ENCODE data around the gene RBBP5.
A peak's percentile ranks its signal among the peaks of the same experiment; 100 is the strongest.

Gene RBBP5

DNA sequence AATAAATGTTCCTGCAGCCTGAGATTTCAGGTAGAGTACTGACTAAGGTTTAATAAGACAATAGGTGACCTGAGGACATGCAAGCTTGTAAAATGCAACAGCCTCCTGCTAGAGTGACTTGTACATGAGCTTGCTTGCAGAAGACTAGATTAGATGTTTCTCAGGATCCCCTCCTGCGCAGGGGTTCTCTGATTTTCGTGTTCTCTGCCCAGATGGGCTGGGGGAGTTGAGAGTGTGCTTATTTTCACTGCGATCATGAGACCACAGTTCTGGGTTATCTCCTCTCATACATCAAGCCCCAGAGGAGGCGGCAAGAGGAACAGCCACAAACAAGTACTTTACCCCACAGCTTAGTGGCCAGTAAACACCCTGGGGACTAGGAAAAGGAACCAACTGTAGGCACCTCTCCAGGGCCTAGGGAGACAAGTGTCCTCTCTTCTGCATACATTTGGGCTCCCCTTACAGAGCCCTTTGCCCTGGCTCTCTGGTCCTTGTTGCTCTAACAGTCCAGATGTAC is 45.5 kb downstream of the RBBP5 start:
- FAIRE-seq (no peak), DNase-seq (ENCODE audit: insufficient read length, low spot score) (no peak)

DNA sequence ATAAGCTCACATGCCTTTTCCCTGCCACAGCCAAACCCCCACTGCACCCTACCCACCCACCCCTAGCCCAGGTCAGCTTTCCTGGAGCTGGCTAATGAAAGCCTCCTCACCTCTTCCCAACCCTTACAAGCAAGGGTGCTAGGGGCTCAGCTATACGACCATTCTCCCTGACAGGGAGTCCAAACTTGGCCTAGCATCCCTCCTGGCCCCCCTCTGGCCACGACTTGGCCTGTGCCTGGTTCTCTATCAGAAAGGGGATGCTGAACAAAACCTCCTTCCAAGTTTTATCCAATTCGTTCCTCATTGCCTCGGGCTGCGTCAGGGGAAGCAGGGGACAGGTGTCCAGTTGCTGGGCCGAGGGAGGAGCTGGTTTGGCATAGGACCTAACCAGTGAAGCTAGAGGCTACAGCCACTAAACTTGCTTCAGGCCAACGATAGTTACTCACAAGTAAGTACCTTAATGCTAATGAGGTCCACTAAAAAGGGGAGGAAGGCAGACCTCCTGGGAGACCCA is 46.1 kb downstream of the RBBP5 start:
- FAIRE-seq (no peak), DNase-seq (ENCODE audit: insufficient read length, low spot score) (no peak)

DNA sequence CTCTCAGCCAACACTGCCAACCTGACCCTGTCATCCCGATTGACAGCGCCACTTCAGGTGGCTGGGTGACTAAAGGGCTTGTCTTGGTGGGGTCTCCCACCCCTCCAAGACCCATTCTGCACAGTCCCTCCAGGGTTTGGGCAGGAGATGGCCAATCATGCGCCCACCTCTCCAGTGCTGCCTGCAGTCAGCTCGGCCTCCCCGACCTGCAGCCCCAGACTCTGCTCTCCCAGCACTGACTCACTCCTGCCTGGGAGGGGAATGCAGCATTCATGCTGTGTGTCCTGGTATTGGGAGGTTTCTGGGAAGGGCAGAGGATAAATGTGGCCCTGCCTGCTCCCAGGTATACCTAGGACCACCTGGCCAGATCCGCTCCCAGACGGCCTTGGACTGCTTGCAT is 47.3 kb downstream of the RBBP5 start:
- FAIRE-seq (no peak), DNase-seq (ENCODE audit: insufficient read length, low spot score) (no peak)

DNA sequence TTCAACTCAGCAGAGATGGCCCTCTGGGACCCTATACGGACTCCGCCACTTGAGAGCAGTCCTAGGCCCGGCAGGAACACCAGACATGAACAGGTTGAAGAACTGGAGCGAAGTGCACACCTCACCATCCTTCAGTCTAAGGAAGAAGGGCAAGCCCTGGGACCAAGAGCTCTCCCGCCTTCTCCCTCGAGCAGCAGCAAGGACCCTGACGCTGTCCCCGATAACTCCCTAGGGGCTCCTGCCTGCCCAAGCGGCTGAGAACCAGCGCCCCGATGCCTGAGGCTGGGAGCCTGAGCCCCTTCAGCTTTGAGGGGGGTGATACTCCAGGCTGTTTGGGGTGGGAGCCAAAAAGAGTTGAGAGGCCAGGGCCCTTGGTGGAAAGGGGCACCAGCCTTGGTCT is 47.7 kb downstream of the RBBP5 start:
- FAIRE-seq (no peak), DNase-seq (ENCODE audit: insufficient read length, low spot score) (no peak)

DNA sequence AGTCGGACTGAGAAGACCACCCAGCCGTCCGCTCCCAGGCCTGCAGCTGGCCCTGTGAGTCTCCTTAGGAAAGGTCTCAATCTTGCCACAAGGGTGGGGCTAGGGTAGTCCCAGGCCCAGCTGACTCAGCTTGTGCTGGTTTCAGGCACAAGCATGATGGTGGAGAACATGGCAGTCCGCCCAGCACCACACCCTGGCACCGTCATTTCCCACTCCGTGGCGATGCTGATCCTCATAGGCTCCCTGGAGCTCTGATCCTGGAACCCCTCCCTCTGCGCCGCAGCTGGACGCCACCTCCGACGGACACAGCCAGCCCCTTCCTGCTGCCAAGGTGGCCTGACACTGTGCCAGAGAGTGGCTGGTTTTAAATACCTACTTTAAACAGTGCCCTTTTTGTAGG is 48.3 kb downstream of the RBBP5 start:
- FAIRE-seq (no peak), DNase-seq (ENCODE audit: insufficient read length, low spot score) (no peak)

DNA sequence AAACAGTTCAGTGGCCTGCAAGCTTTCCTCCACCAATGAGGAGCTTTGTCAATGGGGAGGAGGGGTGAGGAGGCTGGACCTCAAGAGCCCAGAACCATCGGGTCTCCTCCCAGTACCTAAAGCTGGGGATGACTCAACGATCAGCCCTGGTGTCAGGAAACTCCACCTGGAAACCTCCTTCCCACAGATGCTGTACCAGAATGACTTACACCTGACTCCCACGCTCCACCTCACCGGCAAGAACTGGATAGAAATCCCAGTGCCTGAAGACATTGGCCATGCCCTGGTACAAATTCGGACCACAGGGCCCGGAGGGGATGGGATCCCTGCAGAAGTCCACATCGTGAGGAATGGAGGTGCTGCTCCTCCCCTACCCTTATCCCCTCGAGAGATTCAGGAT is 48.9 kb downstream of the RBBP5 start:
- no peak for FAIRE-seq
- DNase-seq (ENCODE audit: insufficient read length, low spot score) = no peak

DNA sequence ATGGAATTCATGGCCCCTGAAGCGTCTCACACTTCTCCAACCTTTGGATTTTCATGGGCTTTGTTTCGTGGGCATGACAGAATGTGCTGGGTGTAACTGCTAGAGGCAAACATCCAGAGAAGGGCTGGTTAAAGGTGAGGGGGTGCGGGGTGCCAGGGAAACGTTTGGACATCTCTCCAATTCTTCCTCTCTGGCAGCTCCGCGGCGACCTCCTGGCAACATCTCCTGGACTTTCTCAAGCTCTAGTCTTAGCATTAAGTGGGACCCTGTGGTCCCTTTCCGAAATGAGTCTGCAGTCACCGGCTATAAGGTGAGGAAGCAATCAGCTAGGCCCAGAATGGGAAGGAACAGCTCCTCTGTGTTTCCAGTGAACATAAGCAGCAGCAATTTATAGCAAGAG is 49.5 kb downstream of the RBBP5 start:
- DNase-seq (ENCODE audit: insufficient read length, low spot score) = no peak
- FAIRE-seq = no peak

DNA sequence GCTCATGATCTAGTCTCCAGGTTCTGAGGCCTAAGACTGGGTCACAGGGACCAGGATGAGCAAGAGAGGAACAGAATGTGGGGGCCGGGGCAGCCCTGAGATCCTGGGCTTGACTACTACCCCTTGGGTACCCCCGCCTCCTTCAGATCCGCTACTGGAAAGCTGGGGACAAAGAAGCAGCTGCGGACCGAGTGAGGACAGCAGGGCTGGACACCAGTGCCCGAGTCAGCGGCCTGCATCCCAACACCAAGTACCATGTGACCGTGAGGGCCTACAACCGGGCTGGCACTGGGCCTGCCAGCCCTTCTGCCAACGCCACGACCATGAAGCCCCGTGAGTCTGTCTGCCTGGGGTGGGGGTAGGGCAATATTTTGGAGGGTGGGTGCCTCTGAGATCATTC is 50.0 kb downstream of the RBBP5 start:
- FAIRE-seq (no peak), DNase-seq (ENCODE audit: insufficient read length, low spot score) (no peak)

DNA sequence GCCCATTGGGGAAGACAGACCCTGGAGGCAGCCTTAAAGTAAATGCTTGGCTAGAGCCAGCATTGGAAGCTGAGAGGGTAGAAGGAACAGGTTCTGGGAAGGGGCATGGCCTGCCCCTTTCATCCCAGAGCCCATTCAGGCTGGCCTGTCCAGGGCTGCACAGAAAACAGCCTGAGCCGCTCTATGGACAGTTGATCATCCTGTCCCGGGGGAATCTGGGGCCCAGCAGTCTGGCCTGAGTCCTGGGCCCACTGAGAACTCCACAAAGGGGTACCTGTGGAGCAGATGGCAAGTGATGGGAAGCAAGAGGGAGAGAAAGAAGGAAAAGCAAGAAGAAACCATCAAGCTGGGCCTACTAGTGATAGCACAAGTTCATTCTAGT is 50.8 kb downstream of the RBBP5 start:
- no peak for DNase-seq (ENCODE audit: insufficient read length, low spot score)
- FAIRE-seq = no peak

DNA sequence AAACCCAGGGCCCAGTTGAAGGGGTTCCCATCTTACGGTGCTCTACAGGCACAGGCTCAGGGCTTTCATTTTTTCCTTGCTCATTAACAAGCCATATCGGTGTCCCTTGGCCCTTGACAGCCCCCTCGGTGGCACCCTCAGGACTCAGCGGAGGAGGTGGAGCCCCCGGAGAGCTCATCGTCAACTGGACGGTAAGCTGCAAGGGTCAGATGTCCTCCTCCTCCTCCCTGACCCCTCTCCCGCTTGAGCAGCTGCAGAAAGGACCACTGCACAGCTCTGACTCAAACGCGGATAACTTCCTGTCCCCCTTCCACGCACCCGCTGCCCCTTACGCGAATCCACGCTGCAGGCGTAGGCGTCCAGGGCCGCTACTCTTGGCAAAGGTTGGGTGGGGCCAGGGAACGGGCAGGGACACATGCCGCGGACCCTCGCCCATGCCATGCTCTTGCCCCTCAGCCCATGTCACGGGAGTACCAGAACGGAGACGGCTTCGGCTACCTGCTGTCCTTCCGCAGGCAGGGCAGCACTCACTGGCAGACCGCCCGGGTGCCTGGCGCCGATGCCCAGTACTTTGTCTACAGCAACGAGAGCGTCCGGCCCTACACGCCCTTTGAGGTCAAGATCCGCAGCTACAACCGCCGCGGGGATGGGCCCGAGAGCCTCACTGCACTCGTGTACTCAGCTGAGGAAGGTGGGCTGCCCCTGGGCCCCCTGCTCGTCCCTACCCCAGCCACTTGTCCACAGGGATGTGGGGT is 52.2 kb downstream of the RBBP5 start:
- no peak for FAIRE-seq
- no peak for DNase-seq (ENCODE audit: insufficient read length, low spot score)

DNA sequence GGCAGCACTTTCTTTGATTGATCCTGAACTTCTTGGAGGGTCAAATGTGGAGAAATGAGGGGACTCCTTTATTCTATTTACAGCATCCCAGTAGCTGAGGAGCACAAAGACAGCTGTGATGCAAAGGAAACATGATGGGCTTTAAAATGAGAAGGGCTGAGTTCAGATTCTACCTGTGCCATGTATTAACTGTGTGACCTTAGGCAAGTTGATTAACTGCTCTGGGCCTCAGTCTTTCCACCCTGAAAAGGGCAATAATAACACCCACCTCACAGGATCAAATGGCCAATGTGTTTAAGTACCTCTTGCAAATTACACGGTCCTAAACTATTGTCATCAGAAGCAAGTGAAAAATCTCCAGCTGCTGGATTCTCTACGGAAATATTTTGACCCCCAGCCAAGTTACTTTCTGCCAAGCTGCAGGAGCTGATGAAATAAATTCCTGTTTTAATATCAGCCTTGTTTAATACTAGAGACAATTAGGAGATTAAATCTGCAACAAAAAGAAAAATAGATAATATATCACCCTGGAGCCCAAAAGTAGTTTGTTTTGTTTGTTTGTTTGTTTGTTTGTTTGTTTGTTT is 53.2 kb downstream of the RBBP5 start:
- FAIRE-seq (no peak), DNase-seq (ENCODE audit: insufficient read length, low spot score) (no peak)

DNA sequence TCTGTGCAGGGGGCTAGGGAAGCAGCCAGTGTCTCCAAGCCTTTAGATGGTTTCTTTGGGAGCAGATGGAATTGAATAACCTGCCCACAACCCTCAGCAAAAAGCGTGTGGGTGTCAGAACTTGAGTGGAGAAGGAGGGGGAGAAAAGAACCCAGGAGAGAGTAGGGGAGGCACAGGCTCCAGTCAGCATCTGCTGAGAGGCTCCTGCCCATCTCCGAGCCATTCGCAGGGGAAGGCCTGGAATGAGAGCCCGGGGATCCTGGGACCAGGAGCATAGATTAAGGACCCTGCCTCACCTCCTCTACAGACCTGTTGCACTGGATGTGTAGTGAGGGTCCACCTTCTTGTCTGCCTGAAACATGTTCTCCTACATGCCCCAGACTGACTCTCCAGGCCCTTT is 53.8 kb downstream of the RBBP5 start:
- FAIRE-seq (no peak), DNase-seq (ENCODE audit: insufficient read length, low spot score) (no peak)

DNA sequence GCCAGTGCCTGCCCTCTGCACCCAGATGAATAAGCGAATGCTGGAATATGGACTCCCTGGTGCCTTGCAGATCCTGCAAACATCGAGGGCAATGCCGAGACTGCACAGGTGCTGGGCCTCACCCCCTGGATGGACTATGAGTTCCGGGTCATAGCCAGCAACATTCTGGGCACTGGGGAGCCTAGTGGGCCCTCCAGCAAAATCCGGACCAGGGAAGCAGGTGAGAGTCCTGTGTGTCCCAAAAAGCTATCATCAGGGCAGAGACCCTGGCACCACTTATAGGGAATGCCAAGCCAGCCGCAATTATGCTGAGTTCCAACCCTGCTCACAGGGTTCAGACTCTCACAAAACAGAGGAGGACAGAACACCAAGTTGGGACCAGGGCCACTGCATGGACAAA is 54.7 kb downstream of the RBBP5 start:
- FAIRE-seq (no peak), DNase-seq (ENCODE audit: insufficient read length, low spot score) (no peak)

DNA sequence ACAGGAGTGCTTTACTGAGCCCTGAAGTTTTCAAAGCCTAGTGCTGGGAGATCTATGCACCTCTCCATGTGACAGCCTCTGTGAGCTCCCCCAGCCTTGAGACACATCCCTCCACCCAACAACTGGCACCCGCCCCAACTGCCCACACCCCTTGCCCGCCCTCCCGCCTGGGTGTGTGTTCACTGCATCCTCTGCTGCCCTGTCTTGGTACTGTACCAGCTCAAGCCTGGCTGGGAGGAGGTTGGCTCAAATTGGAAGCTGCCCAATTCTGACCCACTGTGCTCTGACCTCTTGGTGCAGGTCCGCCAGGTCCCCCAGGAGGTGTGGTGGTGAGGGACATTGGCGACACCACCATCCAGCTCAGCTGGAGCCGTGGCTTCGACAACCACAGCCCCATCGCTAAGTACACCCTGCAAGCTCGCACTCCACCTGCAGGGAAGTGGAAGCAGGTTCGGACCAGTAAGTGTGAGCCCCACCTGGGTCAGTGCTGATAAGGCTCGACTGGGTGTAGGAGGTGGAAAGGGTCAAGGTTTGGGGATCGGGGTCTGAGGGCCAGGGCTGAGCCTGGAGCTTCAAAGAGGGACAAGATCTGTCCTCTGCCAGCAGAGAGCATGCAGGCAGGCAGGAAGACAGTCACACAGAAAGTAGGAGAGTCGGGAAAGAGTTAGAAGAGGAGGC is 55.5 kb downstream of the RBBP5 start:
- DNase-seq (ENCODE audit: insufficient read length, low spot score) (no peak), FAIRE-seq (no peak)

DNA sequence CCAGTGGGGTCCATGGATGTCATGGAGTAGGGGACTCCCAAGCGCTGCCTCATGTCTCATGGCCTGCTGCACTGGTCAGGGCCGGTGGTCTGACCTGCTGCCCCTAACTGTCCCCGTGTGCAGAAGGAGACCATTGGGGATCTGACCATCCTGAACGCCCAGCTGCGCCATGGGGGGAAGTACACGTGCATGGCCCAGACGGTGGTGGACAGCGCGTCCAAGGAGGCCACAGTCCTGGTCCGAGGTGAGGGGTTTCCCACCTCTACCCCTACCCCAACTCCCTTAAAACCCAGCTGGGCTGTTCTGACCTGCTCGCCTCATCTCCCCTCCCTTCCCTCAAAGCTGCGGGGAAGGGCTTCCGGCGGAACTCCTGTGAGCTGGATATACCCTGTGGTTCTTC is 56.1 kb downstream of the RBBP5 start:
- no peak for FAIRE-seq
- DNase-seq (ENCODE audit: insufficient read length, low spot score) = no peak

DNA sequence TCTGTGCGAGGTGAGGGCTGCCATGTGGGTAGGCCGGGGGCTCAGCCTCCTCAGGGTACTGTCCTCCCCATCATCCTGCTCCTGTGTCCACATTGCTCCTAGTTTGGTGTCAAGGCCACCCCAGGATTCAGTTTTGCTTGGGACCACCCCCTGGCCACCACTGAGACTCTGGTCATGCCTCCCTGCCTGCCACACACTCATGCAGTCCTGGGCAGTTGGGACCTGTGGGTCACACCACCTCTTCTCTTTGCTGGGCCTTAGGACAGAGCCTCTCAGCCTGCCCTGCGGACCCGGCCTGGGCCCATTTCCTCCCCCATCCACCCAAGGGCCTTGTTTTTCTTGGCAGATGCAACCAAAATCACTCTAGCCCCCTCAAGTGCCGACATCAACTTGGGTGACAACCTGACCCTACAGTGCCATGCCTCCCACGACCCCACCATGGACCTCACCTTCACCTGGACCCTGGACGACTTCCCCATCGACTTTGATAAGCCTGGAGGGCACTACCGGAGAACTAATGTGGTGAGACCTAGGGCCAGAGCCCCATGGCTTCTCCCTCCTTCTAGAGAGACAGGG is 56.9 kb downstream of the RBBP5 start:
- FAIRE-seq (no peak), DNase-seq (ENCODE audit: insufficient read length, low spot score) (no peak)

DNA sequence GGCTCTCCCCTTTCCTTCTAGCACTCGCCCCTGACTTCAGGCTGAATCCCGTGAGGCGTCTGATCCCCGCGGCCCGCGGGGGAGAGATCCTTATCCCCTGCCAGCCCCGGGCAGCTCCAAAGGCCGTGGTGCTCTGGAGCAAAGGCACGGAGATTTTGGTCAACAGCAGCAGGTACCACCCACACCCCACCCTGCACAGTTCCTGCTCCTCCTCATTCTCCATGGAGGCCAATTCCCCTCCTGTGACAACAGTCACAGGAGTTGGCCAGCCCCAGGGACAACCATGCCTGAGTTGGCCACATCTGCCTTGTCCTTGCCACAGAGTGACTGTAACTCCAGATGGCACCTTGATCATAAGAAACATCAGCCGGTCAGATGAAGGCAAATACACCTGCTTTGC is 57.5 kb downstream of the RBBP5 start:
- no peak for DNase-seq (ENCODE audit: insufficient read length, low spot score)
- FAIRE-seq = no peak

DNA sequence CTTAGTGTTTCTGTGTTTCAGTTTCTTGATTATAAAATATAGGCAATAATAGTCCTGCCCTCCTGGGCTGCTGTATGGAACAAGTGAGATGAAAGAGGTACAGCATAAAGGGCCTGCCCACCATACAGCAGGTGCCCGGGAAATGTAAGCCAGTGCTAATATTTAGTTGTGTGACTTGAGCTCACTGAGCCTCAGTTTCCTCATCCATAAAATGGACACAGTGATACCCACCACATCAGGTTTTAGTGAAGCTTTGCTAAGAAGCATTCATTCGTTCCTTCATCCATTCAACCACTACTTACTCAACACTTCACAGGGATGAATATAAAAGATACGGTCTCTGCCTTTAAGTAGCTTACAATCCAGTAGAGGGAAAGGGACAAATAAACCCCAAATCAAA is 58.9 kb downstream of the RBBP5 start:
- FAIRE-seq = no peak
- DNase-seq (ENCODE audit: insufficient read length, low spot score) = no peak

DNA sequence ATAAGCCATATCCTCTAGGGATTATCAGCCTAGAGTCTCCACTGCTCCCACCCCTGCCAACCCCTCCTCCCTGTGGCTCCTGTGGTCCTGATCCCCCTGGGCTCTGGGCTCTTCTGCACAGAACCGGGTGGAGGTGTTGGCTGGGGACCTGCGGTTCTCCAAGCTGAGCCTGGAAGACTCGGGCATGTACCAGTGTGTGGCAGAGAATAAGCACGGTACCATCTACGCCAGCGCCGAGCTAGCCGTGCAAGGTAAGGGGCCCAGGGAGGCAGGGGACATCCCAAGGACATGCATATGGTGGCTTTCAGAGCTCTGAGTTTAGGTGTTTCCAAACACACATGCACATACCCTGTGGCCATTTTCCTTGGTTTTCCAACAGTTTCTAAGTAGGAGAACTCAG is 59.5 kb downstream of the RBBP5 start:
- FAIRE-seq (no peak), DNase-seq (ENCODE audit: insufficient read length, low spot score) (no peak)

DNA sequence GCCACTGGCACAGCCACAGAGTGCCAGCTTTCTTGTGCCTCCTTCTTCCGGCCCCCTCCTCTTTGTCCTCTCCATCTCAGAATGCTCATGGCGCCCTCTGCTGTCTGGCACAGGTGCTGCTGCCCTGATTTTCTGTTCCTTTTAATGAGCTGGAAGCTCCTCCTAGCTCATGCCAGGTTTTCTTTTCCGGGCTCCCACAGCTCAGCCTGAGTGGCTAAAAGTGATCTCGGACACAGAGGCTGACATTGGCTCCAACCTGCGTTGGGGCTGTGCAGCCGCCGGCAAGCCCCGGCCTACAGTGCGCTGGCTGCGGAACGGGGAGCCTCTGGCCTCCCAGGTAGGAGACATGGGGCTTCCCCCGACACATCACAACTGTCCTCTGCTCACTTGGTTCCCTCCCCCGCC is 60.1 kb downstream of the RBBP5 start:
- FAIRE-seq (peak; percentile 55), DNase-seq (ENCODE audit: insufficient read length, low spot score) (peak; percentile 80)

DNA sequence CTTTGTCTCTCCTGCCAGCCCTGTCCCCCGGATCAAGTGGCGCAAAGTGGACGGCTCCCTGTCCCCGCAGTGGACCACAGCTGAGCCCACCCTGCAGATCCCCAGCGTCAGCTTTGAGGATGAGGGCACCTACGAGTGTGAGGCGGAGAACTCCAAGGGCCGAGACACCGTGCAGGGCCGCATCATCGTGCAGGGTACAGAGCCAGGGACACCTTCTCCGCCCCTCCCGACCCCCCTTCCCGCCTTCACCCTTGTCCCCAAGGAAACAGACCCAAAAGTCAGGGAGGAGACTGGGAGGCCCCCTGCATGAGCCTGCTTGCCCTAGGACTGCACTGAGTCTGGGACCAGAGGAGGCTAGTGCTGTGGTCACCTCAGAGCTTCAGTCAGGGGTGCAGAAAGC is 60.6 kb downstream of the RBBP5 start:
- no peak for FAIRE-seq

DNA sequence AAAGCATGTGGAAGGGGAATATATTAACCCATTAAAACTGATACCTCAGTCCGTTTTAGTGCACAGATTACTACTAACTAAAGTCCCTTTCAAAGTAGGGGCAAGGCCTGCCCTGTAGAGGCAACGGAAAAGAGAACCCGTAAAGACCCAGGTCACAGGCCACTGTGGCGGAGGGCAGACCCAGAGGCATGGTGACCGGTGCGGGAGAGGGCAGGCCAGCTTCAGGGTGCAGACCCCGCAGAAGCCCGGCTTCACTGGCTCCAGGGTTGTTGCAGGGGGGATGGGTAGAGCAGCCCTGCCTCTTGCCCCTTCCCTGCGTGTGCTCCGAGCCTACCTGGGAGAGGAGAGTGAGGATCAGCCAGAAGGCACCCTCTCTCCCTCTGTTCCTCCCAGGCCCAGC is 61.0 kb downstream of the RBBP5 start:
- DNase-seq (ENCODE audit: insufficient read length, low spot score) = no peak
- no peak for FAIRE-seq

More for the DNA sequence above, 60.6 kb downstream of the RBBP5 start:
- no peak for DNase-seq (ENCODE audit: insufficient read length, low spot score)
